HG03442 (cell line): Measurements from ENCODE around the gene MRPS16.

Source experiments
- ATAC-seq: cut with Tn5 transposase; IDR thresholded peaks from one replicate; pipeline ENCODE4 v1.9.1; 2021; ENCODE audit warnings: mild to moderate bottlenecking, moderate library complexity; ENCODE audit not compliant: unreplicated experiment

MRPS16 gene

DNA sequence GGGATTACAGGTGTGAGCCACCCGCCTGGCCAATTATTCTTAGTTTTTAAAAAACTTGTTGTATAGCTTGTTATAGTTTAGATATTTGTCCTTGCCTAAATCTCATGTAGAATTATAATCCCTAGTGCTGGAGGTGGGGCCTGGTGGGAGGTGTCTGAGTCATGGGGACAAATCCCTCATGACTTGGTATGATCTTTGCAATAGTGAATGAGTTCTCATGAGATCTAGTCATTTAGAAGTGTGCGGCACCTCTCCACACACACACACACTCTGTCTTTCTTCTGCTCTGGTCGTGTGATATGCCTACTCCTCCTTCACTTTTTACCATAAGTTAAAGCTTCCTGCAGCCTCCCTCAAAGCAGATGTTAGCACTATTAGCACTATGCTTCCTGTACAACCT is 47.4 kb downstream of the MRPS16 start:
- ATAC-seq, result no peak
